ELF-1 (cell line): Measurements from ENCODE around the gene E4F1.
"Not testable (repeated sequence)": the region's sequence is repeated elsewhere in the genome, so short reads cannot be mapped to it uniquely, and the experiment has no call there.

Experiments used
- DNase-seq: peaks from one replicate; pipeline ENCODE4 v3.0.0-alpha.2; 2016; ENCODE audit warnings: low read depth, low spot score

E4F1 gene

DNA sequence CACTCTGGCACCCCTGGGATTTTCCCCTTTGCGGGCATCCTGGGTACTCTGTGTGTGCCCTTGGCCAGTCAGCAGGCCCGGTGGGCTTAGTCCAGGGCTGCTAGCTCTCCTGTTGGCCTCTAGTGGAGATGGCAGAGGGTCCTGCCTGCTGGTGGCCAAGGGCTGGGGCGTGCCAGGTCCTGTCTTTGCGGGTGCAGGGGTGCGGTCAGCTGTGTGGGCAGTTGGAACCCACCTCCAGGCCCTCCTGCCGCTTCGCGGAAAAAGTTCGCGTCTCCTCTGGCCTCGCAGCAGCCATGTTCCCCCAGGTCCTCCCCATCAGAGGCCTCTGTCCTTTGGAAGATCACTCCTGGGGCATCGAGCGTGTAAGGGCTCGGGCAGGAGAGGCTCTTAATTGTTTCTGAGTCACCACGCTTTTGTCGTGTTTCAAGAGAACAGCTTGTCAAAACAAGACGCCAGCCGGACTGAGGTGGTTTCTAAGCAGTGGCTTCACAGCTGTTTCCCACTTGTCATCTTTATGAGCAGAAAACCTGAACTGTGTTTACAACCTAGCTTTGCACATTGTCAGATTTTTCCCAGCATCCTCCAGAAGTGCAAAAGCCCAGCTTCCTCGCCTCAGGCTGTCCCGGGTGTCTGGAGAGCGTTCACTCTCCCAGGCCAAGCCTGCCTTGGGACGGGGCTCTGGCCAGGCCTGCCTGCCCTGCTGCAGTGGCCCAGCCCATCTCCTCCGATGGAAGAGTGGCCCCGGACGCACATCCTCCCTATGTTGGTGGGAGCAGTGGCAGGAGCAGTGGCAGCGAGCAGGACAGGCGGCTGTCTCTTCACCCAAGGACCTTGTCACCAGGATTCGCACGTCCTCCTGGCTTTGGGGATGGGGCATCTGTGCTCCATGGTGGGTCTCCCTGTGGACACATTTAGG is 7.9 kb downstream of the E4F1 start:
- no peak for DNase-seq

DNA sequence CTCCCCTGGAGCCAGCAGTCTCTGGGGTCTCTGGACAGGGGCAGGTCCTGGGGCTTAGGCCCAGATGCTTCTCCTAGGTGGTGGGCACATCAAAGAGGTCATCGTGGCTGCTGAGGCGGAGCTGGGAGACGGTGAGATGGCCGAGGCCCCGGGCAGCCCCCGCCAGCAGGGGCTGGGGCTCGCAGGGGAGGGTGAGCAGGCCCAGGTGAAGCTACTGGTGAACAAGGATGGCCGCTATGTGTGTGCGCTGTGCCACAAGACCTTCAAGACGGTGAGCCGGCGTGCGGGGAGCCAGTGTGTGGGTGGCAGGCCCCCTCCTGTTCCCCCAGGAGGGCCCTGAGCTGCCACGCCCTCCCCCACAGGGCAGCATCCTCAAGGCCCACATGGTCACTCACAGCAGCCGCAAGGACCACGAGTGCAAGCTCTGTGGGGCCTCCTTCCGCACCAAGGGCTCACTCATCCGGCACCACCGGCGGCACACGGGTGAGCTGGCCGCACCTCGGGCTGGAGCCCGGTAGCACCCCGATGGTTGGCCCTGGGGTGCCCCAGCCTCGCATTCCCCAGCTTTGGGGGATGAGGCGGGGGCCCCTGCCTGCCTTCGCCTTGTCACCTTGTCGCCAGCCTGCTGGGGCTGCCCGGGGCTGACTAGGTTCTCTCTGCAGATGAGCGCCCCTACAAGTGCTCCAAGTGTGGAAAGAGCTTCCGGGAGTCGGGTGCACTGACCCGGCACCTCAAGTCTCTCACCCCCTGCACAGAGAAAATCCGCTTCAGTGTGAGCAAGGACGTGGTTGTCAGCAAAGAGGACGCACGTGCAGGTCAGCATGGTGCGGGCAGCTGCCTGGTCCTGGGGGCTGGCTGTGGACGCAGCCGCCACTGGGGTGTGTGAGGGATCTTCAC is 9.0 kb downstream of the E4F1 start:
- DNase-seq, result no peak

GRCh38 chr16:2233046-2233775 is 9.8 kb downstream of the E4F1 start:
- no peak for DNase-seq

GRCh38 chr16:2233872-2234812 is 10.8 kb downstream of the E4F1 start:
- no peak for DNase-seq

- no peak for DNase-seq
These were observed 11.4 kb downstream of the E4F1 start for GRCh38 chr16:2234813-2235170.

DNA sequence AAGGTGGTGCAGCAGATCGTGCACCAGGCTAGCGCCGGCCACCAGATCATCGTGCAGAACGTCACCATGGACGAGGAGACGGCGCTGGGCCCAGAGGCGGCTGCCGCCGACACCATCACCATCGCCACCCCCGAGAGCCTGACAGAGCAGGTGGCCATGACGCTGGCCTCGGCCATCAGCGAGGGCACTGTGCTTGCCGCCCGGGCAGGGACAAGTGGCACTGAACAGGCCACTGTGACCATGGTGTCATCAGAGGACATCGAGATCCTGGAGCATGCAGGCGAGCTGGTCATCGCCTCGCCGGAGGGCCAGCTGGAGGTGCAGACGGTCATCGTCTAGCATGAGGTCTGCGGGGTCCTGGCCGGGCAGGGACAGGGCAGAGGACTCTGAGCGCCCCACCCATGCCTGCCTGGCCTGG is 11.9 kb downstream of the E4F1 start:
- DNase-seq, result no peak

DNA sequence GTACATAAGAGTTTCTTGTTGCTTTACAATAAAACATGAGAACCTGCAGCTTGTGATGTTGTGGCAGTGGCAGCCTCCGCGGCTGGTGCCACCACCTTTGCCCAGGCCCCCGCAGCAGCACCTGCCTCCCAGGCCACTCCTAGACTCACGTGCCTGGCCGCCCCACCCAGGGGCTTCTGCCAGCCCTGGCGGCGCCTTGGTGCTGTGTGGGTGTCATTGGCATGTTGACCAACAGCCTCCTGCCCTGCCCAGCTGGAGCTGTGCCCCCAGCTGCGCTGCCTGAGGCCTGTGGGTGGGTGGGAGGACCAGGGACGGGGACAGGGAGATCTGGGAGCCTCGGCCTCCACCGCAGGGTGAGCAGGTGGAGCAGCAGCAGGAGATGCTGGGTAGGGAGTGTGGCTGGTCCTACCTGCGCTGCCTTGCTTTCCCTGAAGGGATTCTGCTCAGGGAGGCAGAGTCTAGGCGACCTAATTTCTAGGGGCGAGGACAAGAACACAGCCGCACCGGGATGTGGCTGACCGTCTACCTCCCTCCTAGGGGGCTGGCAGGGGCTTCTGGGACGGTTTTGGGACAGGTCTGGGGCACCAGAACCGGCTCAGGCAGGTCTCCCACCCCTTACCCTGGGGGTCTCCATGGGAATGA is 12.4 kb downstream of the E4F1 start:
- DNase-seq, result no peak

DNA sequence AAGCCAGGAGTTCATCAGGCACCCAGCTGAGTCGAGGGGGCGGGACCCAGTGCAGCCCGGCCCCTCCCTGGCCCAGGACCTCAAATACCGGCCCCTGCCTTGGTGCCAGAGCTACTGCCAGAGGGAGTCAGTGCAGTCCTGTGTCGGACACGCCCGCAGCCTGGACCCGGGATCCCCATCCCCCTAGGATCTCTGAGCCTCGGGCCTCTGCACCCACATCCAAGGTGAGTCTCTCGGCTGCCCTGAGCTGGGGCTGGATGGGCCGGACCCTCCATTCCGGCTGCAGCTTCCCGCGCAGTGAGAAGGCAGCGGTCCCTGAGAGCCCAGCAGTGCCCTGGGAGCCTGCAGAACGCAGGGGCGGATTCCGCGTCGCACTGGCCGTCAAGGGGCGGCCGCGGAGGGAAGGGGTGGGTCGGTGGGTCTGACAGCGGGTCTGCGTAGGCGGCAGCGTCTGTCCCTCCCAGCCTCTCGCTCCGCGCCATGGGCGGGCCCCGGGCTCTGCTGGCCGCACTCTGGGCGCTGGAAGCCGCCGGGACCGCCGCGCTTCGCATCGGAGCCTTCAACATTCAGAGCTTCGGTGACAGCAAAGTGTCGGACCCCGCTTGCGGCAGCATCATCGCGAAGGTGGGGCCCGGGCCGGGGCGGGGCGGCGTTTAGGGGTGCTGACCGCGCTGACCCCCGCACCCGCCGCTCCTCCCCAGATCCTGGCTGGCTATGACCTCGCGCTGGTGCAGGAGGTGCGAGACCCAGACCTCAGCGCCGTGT is 13.1 kb downstream of the E4F1 start, which contains the start of gene DNASE1L2:
TSS of gene DNASE1L2 (plus strand) at position 108 of the 765 bp plus-strand sequence. CDS start at position 481, 373 bp downstream.
- peak; percentile 79 for DNase-seq

GRCh38 chr16:2237102-2237482 is 13.7 kb downstream of the E4F1 start:
- no peak for DNase-seq

DNA sequence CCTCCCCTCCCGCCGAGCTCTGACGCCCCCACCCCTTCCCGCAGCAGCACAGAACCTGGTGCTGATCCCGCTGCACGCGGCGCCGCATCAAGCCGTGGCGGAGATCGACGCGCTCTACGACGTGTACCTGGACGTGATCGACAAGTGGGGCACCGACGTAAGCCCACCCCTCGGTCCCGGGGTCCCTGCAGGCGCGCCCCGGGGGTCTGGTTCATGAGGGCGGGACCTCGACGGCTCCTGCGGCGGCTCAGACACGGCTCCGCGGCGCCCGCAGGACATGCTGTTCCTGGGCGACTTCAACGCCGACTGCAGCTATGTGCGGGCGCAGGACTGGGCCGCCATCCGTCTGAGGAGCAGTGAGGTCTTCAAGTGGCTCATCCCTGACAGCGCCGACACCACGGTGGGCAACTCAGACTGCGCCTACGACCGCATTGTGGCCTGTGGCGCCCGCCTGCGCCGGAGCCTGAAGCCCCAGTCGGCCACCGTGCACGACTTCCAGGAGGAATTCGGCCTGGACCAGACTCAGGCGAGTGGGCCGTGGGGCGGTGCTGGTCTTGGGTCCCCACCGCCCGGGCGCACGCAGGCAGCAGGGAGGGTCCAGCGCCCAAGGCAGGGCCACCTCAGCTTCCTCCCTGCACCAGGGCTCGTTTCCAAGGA is 14.2 kb downstream of the E4F1 start:
- peak; percentile 56 for DNase-seq

GRCh38 chr16:2238150-2238837 is 14.9 kb downstream of the E4F1 start:
- DNase-seq, result no peak

GRCh38 chr16:2238838-2239675 is 15.7 kb downstream of the E4F1 start:
- DNase-seq, result peak; percentile 66

DNA sequence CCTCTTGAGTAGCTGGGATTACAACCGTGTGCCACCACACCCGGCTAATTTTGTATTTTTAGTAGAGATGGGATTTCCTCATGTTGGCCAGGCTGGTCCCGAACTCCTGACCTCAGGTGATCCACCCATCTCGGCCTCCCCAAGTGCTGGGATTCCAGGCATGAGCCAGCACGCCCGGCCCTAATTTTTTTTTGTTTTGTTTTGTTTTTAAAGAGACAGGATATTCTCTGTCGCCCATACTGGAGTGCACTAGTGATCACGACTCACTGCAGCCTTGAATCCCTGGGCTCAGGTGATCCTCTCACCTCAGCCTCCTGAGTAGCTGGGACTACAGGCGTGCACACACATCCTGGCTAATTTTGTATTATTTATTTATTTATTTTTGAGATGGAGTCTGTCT is 16.9 kb downstream of the E4F1 start:
- DNase-seq, result not testable (repeated sequence)

DNA sequence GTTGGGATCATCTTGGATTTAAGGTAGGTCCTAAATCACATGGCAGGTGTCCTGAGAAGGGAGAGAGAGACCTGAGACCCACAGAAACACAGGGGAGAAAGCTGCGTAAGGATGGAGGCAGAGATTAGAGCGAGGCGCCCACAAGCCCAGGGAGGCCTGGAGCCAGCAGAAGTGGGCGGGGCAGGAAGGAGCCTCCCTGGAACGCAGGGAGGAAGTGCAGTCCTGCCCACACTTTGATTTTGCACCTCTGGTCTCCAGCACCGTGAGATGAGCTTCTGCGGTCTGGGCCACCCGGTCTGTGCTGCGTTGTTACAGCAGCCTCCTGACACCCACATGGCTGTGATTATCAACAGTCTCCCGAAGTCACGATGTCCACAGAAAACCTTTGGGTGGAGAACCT is 19.2 kb downstream of the E4F1 start:
- DNase-seq, result no peak

- DNase-seq, result peak; percentile 43
These were observed 19.7 kb downstream of the E4F1 start for GRCh38 chr16:2243031-2243528.

DNA sequence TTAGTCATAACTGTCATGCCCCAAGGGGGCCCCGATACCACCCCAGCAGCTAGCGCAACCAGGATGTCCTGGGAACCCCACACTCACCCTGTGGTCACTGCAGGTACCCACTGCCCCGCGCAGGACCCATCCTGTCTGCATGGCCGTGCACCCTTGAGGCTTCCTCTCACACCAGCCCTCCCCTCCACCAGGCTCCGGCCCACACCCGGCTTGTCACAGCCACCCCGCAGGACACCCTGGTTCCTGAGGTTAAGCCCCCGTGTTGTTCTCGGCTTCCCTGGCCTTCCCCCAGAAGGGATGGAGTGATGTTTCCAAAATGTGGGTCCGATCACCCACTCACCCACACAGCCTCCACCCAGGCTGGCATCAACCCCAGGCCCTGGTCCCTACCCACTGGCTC is 20.4 kb downstream of the E4F1 start:
- no peak for DNase-seq

DNA sequence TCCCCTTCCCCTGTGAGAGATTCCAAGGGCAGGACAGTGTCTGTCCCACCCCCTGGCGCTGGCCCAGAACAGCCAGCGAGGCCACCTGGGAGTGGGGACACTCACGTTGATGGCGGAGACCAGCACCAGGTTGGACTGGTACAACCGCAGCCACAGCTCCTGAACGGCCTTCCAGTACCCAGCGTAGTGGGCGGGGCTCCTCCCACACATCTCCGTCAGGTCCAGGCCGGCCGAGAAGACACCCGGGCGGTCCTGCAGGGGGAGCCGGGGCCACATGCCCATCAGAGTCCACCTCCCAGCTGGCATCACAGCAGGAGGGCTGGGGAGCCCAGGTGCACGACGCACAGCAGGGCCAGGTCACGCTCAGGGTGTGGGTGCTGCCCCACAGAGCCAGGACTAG is 20.9 kb downstream of the E4F1 start:
- peak; percentile 59 for DNase-seq
